Measurements from ENCODE around the gene LMAN2.

- TF ChIP-seq CTCF (IDR thresholded peaks at IDR 0.05) (no peak), POLR2A (IDR thresholded peaks at IDR 0.05) (no peak), POLR2AphosphoS5 (IDR thresholded peaks at IDR 0.05) (no peak), EP300 (IDR thresholded peaks at IDR 0.05) (no peak)
These were observed 3.2 kb upstream of the LMAN2 start for GRCh38 chr5:177354711-177355110.
